ENCODE data around the gene PCDHB9.

GRCh38 chr5:141150224-141150992, 36.6 kb upstream of the PCDHB9 start:
- TF ChIP-seq, protein P1, sequence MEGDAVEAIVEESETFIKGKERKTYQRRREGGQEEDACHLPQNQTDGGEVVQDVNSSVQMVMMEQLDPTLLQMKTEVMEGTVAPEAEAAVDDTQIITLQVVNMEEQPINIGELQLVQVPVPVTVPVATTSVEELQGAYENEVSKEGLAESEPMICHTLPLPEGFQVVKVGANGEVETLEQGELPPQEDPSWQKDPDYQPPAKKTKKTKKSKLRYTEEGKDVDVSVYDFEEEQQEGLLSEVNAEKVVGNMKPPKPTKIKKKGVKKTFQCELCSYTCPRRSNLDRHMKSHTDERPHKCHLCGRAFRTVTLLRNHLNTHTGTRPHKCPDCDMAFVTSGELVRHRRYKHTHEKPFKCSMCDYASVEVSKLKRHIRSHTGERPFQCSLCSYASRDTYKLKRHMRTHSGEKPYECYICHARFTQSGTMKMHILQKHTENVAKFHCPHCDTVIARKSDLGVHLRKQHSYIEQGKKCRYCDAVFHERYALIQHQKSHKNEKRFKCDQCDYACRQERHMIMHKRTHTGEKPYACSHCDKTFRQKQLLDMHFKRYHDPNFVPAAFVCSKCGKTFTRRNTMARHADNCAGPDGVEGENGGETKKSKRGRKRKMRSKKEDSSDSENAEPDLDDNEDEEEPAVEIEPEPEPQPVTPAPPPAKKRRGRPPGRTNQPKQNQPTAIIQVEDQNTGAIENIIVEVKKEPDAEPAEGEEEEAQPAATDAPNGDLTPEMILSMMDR (IDR thresholded peaks at IDR 0.05): no peak
- no peak for TF ChIP-seq POLR2A (IDR thresholded peaks at IDR 0.05)

Measured in testis (tissue), 2 donors.